ENCODE data around the gene MAN1C1.

- no peak for TF ChIP-seq CTCF (IDR thresholded peaks at IDR 0.05; ENCODE audit: extremely low read depth in 1 of 2, insufficient read depth in 1 of 2, low read depth in 1 of 2, low read length in 2 of 2)
- TF ChIP-seq POLR2A (IDR thresholded peaks at IDR 0.05; ENCODE audit: low read depth, low read length), result no peak
- TF ChIP-seq, protein P1, sequence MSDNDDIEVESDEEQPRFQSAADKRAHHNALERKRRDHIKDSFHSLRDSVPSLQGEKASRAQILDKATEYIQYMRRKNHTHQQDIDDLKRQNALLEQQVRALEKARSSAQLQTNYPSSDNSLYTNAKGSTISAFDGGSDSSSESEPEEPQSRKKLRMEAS (IDR thresholded peaks at IDR 0.05; ENCODE audit: insufficient read depth, insufficient read length), result no peak
- no peak for TF ChIP-seq POLR2AphosphoS5 (IDR thresholded peaks at IDR 0.05; ENCODE audit: insufficient read depth, low read depth, low read length)
- no peak for TF ChIP-seq MYC (IDR thresholded peaks at IDR 0.05; ENCODE audit: low read depth, low read length)
- no peak for TF ChIP-seq JUN (IDR thresholded peaks at IDR 0.05; ENCODE audit: borderline replicate concordance, insufficient read depth, insufficient read length, low read depth)
- TF ChIP-seq EZH2 (IDR thresholded peaks at IDR 0.05; ENCODE audit: borderline replicate concordance, low read depth, low read length, severe bottlenecking), result no peak
- TF ChIP-seq FOS (IDR thresholded peaks at IDR 0.05; ENCODE audit: borderline replicate concordance, insufficient read depth, low read length), result no peak
- TF ChIP-seq GATA2 (IDR thresholded peaks at IDR 0.05; ENCODE audit: insufficient read depth, insufficient read length, low read depth, low read length), result no peak
Measured at GRCh38 chr1:25616987-25617624, 515 bp downstream of the MAN1C1 start.

Measured in endothelial cell of umbilical vein (primary cell).